GM12873 (cell line): Measurements from ENCODE around the gene KRT78.

Source experiments
- CTCF ChIP-seq: IDR thresholded peaks from 2 replicates; pipeline ENCODE4 v1.5.1; 2012; ENCODE audit warnings: low read depth, mild to moderate bottlenecking, moderate library complexity, low read length, control low read depth; ENCODE audit not compliant: insufficient read depth; ENCODE audit errors: missing control alignments

The KRT78 gene

GRCh38 chr12:52848661-52849255, at the start of gene KRT78:
Gene KRT78 (minus strand): TSS chr12:52848994. CDS start chr12:52848930, 64 bp downstream.
- no peak for TF ChIP-seq CTCF

GRCh38 chr12:52896190-52897100, 47.7 kb upstream of the KRT78 start:
- no peak for TF ChIP-seq CTCF

- no peak for TF ChIP-seq CTCF
Observed at GRCh38 chr12:52895726-52896189, 47.0 kb upstream of the KRT78 start.

GRCh38 chr12:52892974-52893373, 44.2 kb upstream of the KRT78 start:
- no peak for TF ChIP-seq CTCF

GRCh38 chr12:52892207-52892852, 43.5 kb upstream of the KRT78 start:
- no peak for TF ChIP-seq CTCF

- TF ChIP-seq CTCF = no peak
Observed at GRCh38 chr12:52891044-52891443, 42.2 kb upstream of the KRT78 start.

GRCh38 chr12:52890417-52890816, 41.6 kb upstream of the KRT78 start:
- no peak for TF ChIP-seq CTCF
